WTC11 (cell line): ENCODE results near the gene SRD5A1. TPM values are rescaled to one million over a fixed set of nuclear protein-coding genes. Genes with fewer than 3 reads are reported as not detected.

Experiments used
- ATAC-seq: fragments of 200-7000 bp; cut with Tn5 transposase; 2 replicates; pipeline ENCODE4 v1.10.0; 2021; ENCODE audit warnings: mild to moderate bottlenecking, moderate library complexity
- CTCF ChIA-PET: fragments of 300-600 bp; sonication (Branson Sonifier 250); formaldehyde crosslinking; loops from one replicate; lab custom pipeline; 2021; ENCODE audit warnings: antibody characterized with exemption; lab: Charles Lee
- POLR2A ChIA-PET: fragments of 350-600 bp; sonication (Branson Sonifier 250); formaldehyde crosslinking; loops from one replicate; lab custom pipeline; 2021; ENCODE audit warnings: antibody characterized with exemption; lab: Charles Lee
- DNase-seq: peaks from one replicate; pipeline ENCODE4 v3.0.0; 2021; ENCODE audit warnings: low spot score
- H3K27ac Mint-ChIP-seq: 2 replicates; pipeline ENCODE4 v1.8.0; 2021; ENCODE audit warnings: mixed read lengths
- H3K27me3 Mint-ChIP-seq: 2 replicates; pipeline ENCODE4 v1.8.0; 2021; ENCODE audit warnings: low read depth, mild to moderate bottlenecking, moderate library complexity, mixed read lengths
- H3K36me3 Mint-ChIP-seq: 2 replicates; pipeline ENCODE4 v1.8.0; 2021; ENCODE audit warnings: mixed read lengths
- H3K4me1 Mint-ChIP-seq: 2 replicates; pipeline ENCODE4 v1.8.0; 2022; ENCODE audit warnings: mixed read lengths
- H3K4me3 Mint-ChIP-seq: 2 replicates; pipeline ENCODE4 v1.8.0; 2021; ENCODE audit warnings: mild to moderate bottlenecking, moderate library complexity, mixed read lengths
- H3K9me3 Mint-ChIP-seq: 2 replicates; pipeline ENCODE4 v1.8.0; 2021; ENCODE audit warnings: mixed read lengths
- FOXJ3 ChIP-seq: sonication (generic); formaldehyde crosslinking; IDR thresholded peaks from 2 replicates; pipeline ENCODE4 v1.9.0; 2021; ENCODE audit warnings: missing genetic modification reagents, mild to moderate bottlenecking, borderline replicate concordance
- FOXK1 ChIP-seq: sonication (generic); formaldehyde crosslinking; IDR thresholded peaks from 2 replicates; pipeline ENCODE4 v1.8.0; 2022; ENCODE audit warnings: mild to moderate bottlenecking, moderate library complexity, missing genetic modification reagents
- NR1H2 ChIP-seq: sonication (generic); formaldehyde crosslinking; IDR thresholded peaks from 2 replicates; pipeline ENCODE4 v1.9.0; 2021; ENCODE audit warnings: mild to moderate bottlenecking, moderate library complexity, missing genetic modification reagents
- RELA ChIP-seq: sonication (generic); formaldehyde crosslinking; IDR thresholded peaks from 2 replicates; pipeline ENCODE4 v1.8.1; 2022; ENCODE audit warnings: missing genetic modification reagents, mild to moderate bottlenecking, borderline replicate concordance
- TCF7 ChIP-seq: sonication (generic); formaldehyde crosslinking; IDR thresholded peaks from 2 replicates; pipeline ENCODE4 v1.8.0; 2022; ENCODE audit warnings: mild to moderate bottlenecking, low read depth, missing genetic modification reagents, moderate library complexity
- TEAD4 ChIP-seq: sonication (generic); formaldehyde crosslinking; IDR thresholded peaks from 2 replicates; pipeline ENCODE4 v1.8.0; 2022; ENCODE audit warnings: mild to moderate bottlenecking, missing genetic modification reagents
- ZBTB21 ChIP-seq: sonication (generic); formaldehyde crosslinking; IDR thresholded peaks from 2 replicates; pipeline ENCODE4 v1.8.1; 2023; ENCODE audit warnings: mild to moderate bottlenecking, missing genetic modification reagents, borderline replicate concordance
- ZNF121 ChIP-seq: sonication (generic); formaldehyde crosslinking; IDR thresholded peaks from 2 replicates; pipeline ENCODE4 v1.8.0; 2023; ENCODE audit warnings: missing genetic modification reagents
- ZNF219 ChIP-seq: sonication (generic); formaldehyde crosslinking; IDR thresholded peaks from 2 replicates; pipeline ENCODE4 v1.8.0; 2023; ENCODE audit warnings: missing genetic modification reagents, mild to moderate bottlenecking, borderline replicate concordance
- ZNF263 ChIP-seq: sonication (generic); formaldehyde crosslinking; IDR thresholded peaks from 2 replicates; pipeline ENCODE4 v1.8.1; 2022; ENCODE audit warnings: low read depth, mild to moderate bottlenecking, moderate library complexity, missing genetic modification reagents
- ZNF317 ChIP-seq: sonication (generic); formaldehyde crosslinking; IDR thresholded peaks from 2 replicates; pipeline ENCODE4 v1.8.1; 2023; ENCODE audit warnings: low read depth, mild to moderate bottlenecking, moderate library complexity, missing genetic modification reagents, borderline replicate concordance
- ZNF671 ChIP-seq: fragments of 250-450 bp; sonication (Bioruptor Pico); IDR thresholded peaks from 2 replicates; pipeline ENCODE4 v1.8.0; 2021; ENCODE audit warnings: mild to moderate bottlenecking
- total RNA-seq: library from RNA; stranded (reverse); gene quantifications from 3 replicates; pipeline ENCODE4 v1.2.3, GENCODE V29; 2021
- TF ChIP-seq, protein P1 (sequence below): sonication (generic); formaldehyde crosslinking; IDR thresholded peaks from 2 replicates; pipeline ENCODE4 v1.8.0; 2023; ENCODE audit warnings: missing genetic modification reagents, mild to moderate bottlenecking, borderline replicate concordance
- TF ChIP-seq, protein P2 (sequence below): sonication (generic); formaldehyde crosslinking; IDR thresholded peaks from 2 replicates; pipeline ENCODE4 v1.8.1; 2023; ENCODE audit warnings: mild to moderate bottlenecking, missing genetic modification reagents
- TF ChIP-seq, protein P3 (sequence below): sonication (generic); formaldehyde crosslinking; IDR thresholded peaks from 2 replicates; pipeline ENCODE4 v1.8.0; 2022; ENCODE audit warnings: mild to moderate bottlenecking, missing genetic modification reagents
- TF ChIP-seq, protein P4 (sequence below): fragments of 250-450 bp; sonication (Bioruptor Pico); conservative IDR thresholded peaks from 2 replicates; pipeline ENCODE4 v1.9.0; 2021; ENCODE audit warnings: mild to moderate bottlenecking
- TF ChIP-seq, protein P5 (sequence below): sonication (generic); formaldehyde crosslinking; conservative IDR thresholded peaks from 2 replicates; pipeline ENCODE4 v1.8.1; 2023; ENCODE audit warnings: mild to moderate bottlenecking, low read depth, missing genetic modification reagents, moderate library complexity
- TF ChIP-seq, protein P6 (sequence below): fragments of 250-450 bp; sonication (Bioruptor Pico); IDR thresholded peaks from 2 replicates; pipeline ENCODE4 v1.9.0; 2021; ENCODE audit warnings: moderate library complexity, mild to moderate bottlenecking, inconsistent platforms, borderline replicate concordance

Gene SRD5A1
- total RNA-seq, 1 experiment from 2014 or later, result 36.9 TPM

- TF ChIP-seq FOXJ3 (CRISPR knock-in tag) (no peak), ZNF317 (CRISPR knock-in tag) (no peak), RELA (CRISPR knock-in tag) (no peak), ZNF219 (CRISPR knock-in tag) (no peak)
- TF ChIP-seq, all 79 proteins: peak for 0
Measured at GRCh38 chr5:6720561-6720921, 87.3 kb downstream of the SRD5A1 start (continued).

DNA sequence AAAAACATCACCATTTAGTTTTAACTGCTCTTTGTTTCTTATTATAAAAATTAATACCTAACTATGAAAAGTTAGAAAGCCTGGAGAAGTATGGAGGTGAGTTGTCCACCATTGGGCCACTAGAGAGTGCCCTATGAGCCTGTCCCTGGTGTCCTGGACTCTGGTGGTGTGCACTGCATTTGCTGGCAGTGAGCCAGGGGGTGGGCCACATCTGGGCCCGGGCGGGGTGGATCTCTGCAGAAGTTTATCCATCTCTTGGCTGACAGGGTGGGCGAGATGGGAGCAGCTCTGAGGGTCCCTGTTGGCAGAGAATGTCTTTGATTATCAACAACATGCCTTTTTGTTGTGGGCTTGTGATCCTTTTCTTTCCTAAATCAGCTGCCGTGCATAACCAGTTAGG, 88.2 kb downstream of the SRD5A1 start:
- H3K27me3 Mint-ChIP-seq, result no peaks in the 10 kb centered on the region
- no peak overlapping the region for H3K4me3 Mint-ChIP-seq
- ChIA-PET CTCF (no interaction called here), POLR2A (no interaction called here)
- H3K4me1 Mint-ChIP-seq, result peaks cover 75% of the 10 kb centered on the region
- peaks cover 9% of the 10 kb centered on the region; the same call in 1 of the 2 replicates for H3K36me3 Mint-ChIP-seq
- TF ChIP-seq TCF7 (CRISPR knock-in tag), result no peak
- TF ChIP-seq ZNF263, result no peak
- TF ChIP-seq ZBTB21 (CRISPR knock-in tag), result no peak
- TF ChIP-seq, protein P1, sequence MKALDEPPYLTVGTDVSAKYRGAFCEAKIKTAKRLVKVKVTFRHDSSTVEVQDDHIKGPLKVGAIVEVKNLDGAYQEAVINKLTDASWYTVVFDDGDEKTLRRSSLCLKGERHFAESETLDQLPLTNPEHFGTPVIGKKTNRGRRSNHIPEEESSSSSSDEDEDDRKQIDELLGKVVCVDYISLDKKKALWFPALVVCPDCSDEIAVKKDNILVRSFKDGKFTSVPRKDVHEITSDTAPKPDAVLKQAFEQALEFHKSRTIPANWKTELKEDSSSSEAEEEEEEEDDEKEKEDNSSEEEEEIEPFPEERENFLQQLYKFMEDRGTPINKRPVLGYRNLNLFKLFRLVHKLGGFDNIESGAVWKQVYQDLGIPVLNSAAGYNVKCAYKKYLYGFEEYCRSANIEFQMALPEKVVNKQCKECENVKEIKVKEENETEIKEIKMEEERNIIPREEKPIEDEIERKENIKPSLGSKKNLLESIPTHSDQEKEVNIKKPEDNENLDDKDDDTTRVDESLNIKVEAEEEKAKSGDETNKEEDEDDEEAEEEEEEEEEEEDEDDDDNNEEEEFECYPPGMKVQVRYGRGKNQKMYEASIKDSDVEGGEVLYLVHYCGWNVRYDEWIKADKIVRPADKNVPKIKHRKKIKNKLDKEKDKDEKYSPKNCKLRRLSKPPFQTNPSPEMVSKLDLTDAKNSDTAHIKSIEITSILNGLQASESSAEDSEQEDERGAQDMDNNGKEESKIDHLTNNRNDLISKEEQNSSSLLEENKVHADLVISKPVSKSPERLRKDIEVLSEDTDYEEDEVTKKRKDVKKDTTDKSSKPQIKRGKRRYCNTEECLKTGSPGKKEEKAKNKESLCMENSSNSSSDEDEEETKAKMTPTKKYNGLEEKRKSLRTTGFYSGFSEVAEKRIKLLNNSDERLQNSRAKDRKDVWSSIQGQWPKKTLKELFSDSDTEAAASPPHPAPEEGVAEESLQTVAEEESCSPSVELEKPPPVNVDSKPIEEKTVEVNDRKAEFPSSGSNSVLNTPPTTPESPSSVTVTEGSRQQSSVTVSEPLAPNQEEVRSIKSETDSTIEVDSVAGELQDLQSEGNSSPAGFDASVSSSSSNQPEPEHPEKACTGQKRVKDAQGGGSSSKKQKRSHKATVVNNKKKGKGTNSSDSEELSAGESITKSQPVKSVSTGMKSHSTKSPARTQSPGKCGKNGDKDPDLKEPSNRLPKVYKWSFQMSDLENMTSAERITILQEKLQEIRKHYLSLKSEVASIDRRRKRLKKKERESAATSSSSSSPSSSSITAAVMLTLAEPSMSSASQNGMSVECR, result no peak
- TF ChIP-seq, protein P2, sequence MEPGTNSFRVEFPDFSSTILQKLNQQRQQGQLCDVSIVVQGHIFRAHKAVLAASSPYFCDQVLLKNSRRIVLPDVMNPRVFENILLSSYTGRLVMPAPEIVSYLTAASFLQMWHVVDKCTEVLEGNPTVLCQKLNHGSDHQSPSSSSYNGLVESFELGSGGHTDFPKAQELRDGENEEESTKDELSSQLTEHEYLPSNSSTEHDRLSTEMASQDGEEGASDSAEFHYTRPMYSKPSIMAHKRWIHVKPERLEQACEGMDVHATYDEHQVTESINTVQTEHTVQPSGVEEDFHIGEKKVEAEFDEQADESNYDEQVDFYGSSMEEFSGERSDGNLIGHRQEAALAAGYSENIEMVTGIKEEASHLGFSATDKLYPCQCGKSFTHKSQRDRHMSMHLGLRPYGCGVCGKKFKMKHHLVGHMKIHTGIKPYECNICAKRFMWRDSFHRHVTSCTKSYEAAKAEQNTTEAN (CRISPR knock-in tag), result no peak
- TF ChIP-seq, protein P3, sequence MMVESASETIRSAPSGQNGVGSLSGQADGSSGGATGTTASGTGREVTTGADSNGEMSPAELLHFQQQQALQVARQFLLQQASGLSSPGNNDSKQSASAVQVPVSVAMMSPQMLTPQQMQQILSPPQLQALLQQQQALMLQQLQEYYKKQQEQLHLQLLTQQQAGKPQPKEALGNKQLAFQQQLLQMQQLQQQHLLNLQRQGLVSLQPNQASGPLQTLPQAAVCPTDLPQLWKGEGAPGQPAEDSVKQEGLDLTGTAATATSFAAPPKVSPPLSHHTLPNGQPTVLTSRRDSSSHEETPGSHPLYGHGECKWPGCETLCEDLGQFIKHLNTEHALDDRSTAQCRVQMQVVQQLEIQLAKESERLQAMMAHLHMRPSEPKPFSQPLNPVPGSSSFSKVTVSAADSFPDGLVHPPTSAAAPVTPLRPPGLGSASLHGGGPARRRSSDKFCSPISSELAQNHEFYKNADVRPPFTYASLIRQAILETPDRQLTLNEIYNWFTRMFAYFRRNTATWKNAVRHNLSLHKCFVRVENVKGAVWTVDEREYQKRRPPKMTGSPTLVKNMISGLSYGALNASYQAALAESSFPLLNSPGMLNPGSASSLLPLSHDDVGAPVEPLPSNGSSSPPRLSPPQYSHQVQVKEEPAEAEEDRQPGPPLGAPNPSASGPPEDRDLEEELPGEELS (CRISPR knock-in tag), result no peak
- TF ChIP-seq, protein P4, sequence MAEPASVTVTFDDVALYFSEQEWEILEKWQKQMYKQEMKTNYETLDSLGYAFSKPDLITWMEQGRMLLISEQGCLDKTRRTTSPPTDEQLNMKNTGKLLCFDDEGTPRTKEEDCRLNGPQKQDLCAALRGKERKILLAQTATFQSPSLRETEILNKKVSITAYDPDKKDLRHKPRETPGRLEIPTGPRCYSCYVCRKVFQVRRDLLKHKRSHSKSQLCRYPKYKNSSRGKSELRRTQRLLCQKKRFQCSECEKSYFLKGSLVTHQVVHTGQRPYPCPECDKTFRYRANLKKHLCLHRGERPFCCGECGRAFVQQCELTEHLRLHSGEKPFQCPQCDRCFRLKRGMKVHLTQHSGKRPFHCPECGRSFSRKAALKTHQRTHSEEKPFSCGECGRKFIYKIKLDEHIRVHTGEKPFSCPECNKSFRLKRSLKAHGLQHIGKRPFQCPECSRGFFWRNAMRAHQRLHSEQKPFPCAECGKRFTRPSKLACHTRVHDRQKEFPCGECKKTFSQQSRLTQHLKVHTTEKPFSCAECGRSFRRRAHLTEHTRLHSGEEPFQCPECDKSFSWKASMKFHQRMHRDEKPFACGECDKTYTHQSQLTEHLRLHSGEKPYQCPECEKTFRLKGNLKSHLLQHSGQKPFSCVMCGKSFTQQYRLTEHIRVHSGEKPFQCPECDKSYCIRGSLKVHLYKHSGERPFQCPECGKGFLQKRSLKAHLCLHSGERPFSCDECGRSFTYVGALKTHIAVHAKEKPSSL (CRISPR knock-in tag), result no peak
- no peak for TF ChIP-seq ZNF121 (CRISPR knock-in tag)
- TF ChIP-seq TEAD4, result no peak
- no peaks in the 10 kb centered on the region for H3K9me3 Mint-ChIP-seq
- no peak for ATAC-seq
- no peak for DNase-seq
- 0 out of 2 replicates have a peak overlapping the region, but pooled peaks have one; percentile 43 for H3K27ac Mint-ChIP-seq

GRCh38 chr5:6722015-6722414, 88.8 kb downstream of the SRD5A1 start:
- H3K4me1 Mint-ChIP-seq, result peaks cover 76% of the 10 kb centered on the region
- DNase-seq (no peak), ATAC-seq (no peak)
- H3K27ac Mint-ChIP-seq, result peak overlapping the region; percentile 43; the same call in 1 of the 2 replicates
- CTCF ChIA-PET, result no interaction called here
- H3K4me3 Mint-ChIP-seq, result no peak overlapping the region
- POLR2A ChIA-PET, result no interaction called here
- no peaks in the 10 kb centered on the region for H3K9me3 Mint-ChIP-seq
- no peaks in the 10 kb centered on the region for H3K27me3 Mint-ChIP-seq
- peaks cover 9% of the 10 kb centered on the region; the same call in 1 of the 2 replicates for H3K36me3 Mint-ChIP-seq
- TF ChIP-seq ZNF671 (CRISPR knock-in tag) (no peak), FOXK1 (CRISPR knock-in tag) (no peak), NR1H2 (CRISPR knock-in tag) (no peak), FOXJ3 (CRISPR knock-in tag) (no peak), TEAD4 (no peak)
- TF ChIP-seq, protein P5, sequence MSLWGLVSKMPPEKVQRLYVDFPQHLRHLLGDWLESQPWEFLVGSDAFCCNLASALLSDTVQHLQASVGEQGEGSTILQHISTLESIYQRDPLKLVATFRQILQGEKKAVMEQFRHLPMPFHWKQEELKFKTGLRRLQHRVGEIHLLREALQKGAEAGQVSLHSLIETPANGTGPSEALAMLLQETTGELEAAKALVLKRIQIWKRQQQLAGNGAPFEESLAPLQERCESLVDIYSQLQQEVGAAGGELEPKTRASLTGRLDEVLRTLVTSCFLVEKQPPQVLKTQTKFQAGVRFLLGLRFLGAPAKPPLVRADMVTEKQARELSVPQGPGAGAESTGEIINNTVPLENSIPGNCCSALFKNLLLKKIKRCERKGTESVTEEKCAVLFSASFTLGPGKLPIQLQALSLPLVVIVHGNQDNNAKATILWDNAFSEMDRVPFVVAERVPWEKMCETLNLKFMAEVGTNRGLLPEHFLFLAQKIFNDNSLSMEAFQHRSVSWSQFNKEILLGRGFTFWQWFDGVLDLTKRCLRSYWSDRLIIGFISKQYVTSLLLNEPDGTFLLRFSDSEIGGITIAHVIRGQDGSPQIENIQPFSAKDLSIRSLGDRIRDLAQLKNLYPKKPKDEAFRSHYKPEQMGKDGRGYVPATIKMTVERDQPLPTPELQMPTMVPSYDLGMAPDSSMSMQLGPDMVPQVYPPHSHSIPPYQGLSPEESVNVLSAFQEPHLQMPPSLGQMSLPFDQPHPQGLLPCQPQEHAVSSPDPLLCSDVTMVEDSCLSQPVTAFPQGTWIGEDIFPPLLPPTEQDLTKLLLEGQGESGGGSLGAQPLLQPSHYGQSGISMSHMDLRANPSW, result no peak
- TF ChIP-seq, protein P6, sequence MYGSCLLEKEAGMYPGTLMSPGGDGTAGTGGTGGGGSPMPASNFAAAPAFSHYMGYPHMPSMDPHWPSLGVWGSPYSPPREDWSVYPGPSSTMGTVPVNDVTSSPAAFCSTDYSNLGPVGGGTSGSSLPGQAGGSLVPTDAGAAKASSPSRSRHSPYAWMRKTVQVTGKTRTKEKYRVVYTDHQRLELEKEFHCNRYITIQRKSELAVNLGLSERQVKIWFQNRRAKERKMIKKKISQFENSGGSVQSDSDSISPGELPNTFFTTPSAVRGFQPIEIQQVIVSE, result no peak
